Measurements from ENCODE around the gene TRIM5.

The TRIM5 gene

DNA sequence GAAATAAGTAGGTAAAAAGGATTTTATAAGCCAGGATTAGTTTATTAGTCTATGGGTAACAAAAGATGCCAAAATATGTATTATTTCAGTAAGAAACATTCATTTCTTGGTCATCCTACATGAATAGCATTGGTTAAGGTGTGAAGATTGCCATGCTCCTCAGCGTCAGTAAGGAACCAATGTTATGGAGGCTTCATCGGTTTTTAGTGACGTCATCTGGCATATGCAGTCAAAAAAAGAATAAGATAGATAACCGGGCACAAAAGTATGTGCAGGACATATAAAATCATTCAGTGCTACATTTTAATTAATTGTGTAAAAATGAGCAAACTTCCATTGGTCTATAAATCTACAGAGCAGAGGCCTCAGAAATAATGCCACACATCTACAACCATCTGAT, 29.4 kb downstream of the TRIM5 start:
- no peaks in the 10 kb centered on the region for H3K27me3 ChIP-seq (ENCODE audit: control insufficient read depth, insufficient read depth, low read length)
- H3K4me1 ChIP-seq (ENCODE audit: control insufficient read depth, insufficient read depth, low read length): no peaks in the 10 kb centered on the region
- no peak overlapping the region for H3K9ac ChIP-seq (ENCODE audit: low read depth, low read length)
- no peaks in the 10 kb centered on the region for H3K9me3 ChIP-seq (ENCODE audit: control insufficient read depth, insufficient read depth, low read length)
- no peaks in the 10 kb centered on the region for H3K36me3 ChIP-seq (ENCODE audit: control insufficient read depth, insufficient read depth, low read length)
- no peak overlapping the region for H3K4me3 ChIP-seq (ENCODE audit: low read depth, low read length)

DNA sequence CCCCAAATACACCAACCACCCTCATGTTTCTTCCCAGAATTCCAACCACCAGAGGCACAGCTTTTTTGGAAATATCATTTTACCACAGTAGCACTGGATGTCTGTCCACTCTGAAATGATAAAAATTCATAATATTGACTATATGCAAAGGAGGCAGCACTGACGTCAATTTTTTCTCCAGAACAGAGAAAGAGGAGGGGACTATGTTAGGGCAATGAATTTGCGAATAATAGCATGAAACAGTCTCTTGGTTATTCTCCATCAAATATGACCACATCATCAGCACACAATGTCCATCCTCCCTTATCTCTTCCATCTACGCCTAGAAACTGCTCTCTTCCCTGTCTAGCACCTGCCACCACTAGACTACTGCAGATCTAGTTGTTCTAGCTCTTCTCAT, 38.7 kb downstream of the TRIM5 start:
- H3K9me3 ChIP-seq (ENCODE audit: control insufficient read depth, insufficient read depth, low read length): no peaks in the 10 kb centered on the region
- H3K27me3 ChIP-seq (ENCODE audit: control insufficient read depth, insufficient read depth, low read length): no peaks in the 10 kb centered on the region
- H3K4me1 ChIP-seq (ENCODE audit: control insufficient read depth, insufficient read depth, low read length): no peaks in the 10 kb centered on the region
- no peak overlapping the region for H3K9ac ChIP-seq (ENCODE audit: low read depth, low read length)
- H3K36me3 ChIP-seq (ENCODE audit: control insufficient read depth, insufficient read depth, low read length): no peaks in the 10 kb centered on the region
- no peak overlapping the region for H3K4me3 ChIP-seq (ENCODE audit: low read depth, low read length)

DNA sequence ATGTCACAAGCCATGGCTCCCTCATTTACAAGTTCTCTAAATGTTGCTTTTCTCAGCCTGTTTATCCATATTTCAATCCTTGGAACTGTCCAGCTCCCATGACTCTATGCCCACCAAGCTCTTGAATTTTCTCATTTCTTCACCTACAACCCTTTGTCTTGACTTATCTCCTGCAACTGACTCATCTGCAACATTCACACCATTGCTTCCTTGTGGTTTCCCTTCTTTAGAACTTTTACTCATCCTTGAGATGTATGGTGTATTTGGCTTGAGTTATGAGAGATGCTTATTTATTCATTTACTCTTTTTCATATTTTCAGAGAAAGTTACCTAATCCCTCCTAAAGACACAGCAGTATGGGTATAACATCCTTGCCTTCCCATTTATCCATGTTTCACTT, 41.3 kb downstream of the TRIM5 start:
- Histone ChIP-seq H3K9me3 (ENCODE audit: control insufficient read depth, insufficient read depth, low read length) (no peaks in the 10 kb centered on the region), H3K36me3 (ENCODE audit: control insufficient read depth, insufficient read depth, low read length) (no peaks in the 10 kb centered on the region), H3K27me3 (ENCODE audit: control insufficient read depth, insufficient read depth, low read length) (no peaks in the 10 kb centered on the region), H3K9ac (ENCODE audit: low read depth, low read length) (no peak overlapping the region), H3K4me1 (ENCODE audit: control insufficient read depth, insufficient read depth, low read length) (no peaks in the 10 kb centered on the region), H3K4me3 (ENCODE audit: low read depth, low read length) (no peak overlapping the region)

DNA sequence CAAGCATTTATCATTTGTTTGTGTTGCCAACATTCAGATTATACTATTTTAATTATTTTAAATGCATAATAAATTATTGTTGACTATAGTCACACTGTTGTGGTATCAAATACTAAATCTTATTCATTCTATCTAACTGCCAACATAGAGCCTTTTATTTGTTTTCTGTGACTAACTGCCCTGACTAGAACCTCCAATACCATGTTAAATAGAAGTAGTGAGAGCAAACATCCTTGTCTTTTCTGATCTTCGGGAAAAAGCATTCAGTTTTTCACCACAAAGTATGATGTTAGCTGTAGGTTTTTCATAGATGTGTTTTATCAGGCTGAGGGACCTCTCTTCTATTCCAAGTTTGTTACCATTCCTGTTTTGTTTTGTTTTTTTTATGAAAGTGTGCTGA, 44.9 kb downstream of the TRIM5 start:
- Histone ChIP-seq H3K36me3 (ENCODE audit: control insufficient read depth, insufficient read depth, low read length) (no peaks in the 10 kb centered on the region), H3K4me3 (ENCODE audit: low read depth, low read length) (no peak overlapping the region), H3K9ac (ENCODE audit: low read depth, low read length) (no peak overlapping the region), H3K27me3 (ENCODE audit: control insufficient read depth, insufficient read depth, low read length) (no peaks in the 10 kb centered on the region), H3K9me3 (ENCODE audit: control insufficient read depth, insufficient read depth, low read length) (no peaks in the 10 kb centered on the region), H3K4me1 (ENCODE audit: control insufficient read depth, insufficient read depth, low read length) (no peaks in the 10 kb centered on the region)

DNA sequence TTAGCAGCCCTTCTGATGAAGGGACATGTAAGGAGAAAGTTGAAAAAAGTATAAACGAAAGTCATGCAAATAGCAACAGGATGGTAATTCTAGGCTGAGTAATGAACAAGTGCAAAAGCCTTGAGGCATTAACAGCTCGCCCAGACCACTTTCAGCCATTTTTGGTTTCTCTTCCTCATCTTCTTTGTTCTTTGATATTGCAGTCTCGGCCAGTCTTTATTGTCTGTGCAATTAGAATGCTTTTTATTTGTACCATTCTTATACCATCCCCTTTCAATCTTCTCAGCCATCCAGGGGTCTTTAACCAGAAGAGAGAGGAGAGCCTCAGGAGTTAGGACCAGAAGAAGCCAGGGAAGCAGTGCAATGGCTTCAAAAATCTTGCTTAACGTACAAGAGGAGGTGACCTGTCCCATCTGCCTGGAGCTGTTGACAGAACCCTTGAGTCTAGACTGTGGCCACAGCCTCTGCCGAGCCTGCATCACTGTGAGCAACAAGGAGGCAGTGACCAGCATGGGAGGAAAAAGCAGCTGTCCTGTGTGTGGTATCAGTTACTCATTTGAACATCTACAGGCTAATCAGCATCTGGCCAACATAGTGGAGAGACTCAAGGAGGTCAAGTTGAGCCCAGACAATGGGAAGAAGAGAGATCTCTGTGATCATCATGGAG, 52.8 kb downstream of the TRIM5 start:
- no peak overlapping the region for H3K4me3 ChIP-seq (ENCODE audit: low read depth, low read length)
- no peaks in the 10 kb centered on the region for H3K36me3 ChIP-seq (ENCODE audit: control insufficient read depth, insufficient read depth, low read length)
- no peaks in the 10 kb centered on the region for H3K9me3 ChIP-seq (ENCODE audit: control insufficient read depth, insufficient read depth, low read length)
- H3K4me1 ChIP-seq (ENCODE audit: control insufficient read depth, insufficient read depth, low read length): no peaks in the 10 kb centered on the region
- no peaks in the 10 kb centered on the region for H3K27me3 ChIP-seq (ENCODE audit: control insufficient read depth, insufficient read depth, low read length)
- H3K9ac ChIP-seq (ENCODE audit: low read depth, low read length): no peak overlapping the region

DNA sequence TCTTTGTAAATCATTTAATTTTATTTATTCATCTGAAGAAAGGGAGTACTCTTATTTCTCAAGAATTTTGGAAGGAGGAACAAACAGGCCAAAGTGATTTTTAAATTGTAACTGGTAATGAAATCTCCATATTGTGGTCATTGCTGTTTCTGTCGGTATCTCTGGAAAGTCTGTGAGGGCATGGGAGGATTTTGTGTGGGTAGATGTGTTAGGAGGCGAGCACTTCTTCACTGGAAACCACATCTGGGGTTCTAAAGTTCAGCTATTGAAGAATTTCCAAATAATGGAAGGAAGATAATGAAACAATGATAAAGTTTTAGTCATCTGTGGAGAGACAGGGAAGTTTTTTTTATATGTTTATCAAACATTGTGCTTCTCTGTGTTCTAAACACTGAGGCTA, 53.5 kb downstream of the TRIM5 start:
- Histone ChIP-seq H3K27me3 (ENCODE audit: control insufficient read depth, insufficient read depth, low read length) (no peaks in the 10 kb centered on the region), H3K9me3 (ENCODE audit: control insufficient read depth, insufficient read depth, low read length) (no peaks in the 10 kb centered on the region), H3K4me1 (ENCODE audit: control insufficient read depth, insufficient read depth, low read length) (no peaks in the 10 kb centered on the region), H3K9ac (ENCODE audit: low read depth, low read length) (no peak overlapping the region), H3K36me3 (ENCODE audit: control insufficient read depth, insufficient read depth, low read length) (no peaks in the 10 kb centered on the region), H3K4me3 (ENCODE audit: low read depth, low read length) (no peak overlapping the region)

DNA sequence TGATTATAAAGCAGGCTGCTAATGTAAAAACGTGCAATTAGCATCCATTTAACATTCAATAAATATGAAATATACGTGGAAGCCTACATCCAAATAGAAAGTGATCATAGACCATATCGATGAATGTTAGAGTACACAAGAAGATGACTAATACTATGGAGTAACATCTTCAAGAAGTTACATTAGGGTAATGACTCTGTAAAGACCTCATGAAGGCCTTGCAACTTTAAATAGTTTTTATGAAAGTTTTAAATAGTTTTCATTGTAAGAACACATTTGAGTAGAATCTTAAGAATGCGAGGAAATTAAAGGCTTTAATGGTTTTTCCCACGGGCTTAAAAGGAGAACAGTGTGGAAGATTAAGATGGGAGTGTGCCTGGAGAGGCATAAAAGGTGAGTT, 58.7 kb downstream of the TRIM5 start:
- H3K27me3 ChIP-seq (ENCODE audit: control insufficient read depth, insufficient read depth, low read length): no peaks in the 10 kb centered on the region
- H3K9ac ChIP-seq (ENCODE audit: low read depth, low read length): no peak overlapping the region
- no peaks in the 10 kb centered on the region for H3K36me3 ChIP-seq (ENCODE audit: control insufficient read depth, insufficient read depth, low read length)
- no peaks in the 10 kb centered on the region for H3K9me3 ChIP-seq (ENCODE audit: control insufficient read depth, insufficient read depth, low read length)
- no peak overlapping the region for H3K4me3 ChIP-seq (ENCODE audit: low read depth, low read length)
- peaks cover 8% of the 10 kb centered on the region for H3K4me1 ChIP-seq (ENCODE audit: control insufficient read depth, insufficient read depth, low read length)

DNA sequence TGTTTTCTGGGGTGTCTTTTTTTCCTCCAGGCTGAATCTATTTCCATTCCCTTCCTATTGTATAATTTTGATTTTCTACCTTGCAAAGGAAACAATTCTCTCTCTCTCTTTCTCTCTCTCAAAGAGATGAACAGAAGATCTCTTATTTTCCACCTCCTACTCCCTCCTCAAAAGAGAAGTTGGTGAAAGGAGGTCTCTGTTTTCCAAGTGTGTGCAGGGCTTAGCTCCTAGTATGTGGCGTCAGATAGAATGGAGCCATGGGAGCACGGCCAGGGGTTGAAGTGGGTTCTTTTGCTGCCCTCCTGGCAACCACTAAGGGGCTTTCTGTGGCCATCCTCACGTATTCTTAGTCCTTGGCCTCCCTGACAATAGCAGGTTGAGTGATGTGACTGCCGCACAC, 59.6 kb downstream of the TRIM5 start:
- Histone ChIP-seq H3K27me3 (ENCODE audit: control insufficient read depth, insufficient read depth, low read length) (no peaks in the 10 kb centered on the region), H3K36me3 (ENCODE audit: control insufficient read depth, insufficient read depth, low read length) (no peaks in the 10 kb centered on the region), H3K4me3 (ENCODE audit: low read depth, low read length) (peak overlapping the region; percentile 14), H3K9ac (ENCODE audit: low read depth, low read length) (no peak overlapping the region), H3K4me1 (ENCODE audit: control insufficient read depth, insufficient read depth, low read length) (peaks cover 10% of the 10 kb centered on the region), H3K9me3 (ENCODE audit: control insufficient read depth, insufficient read depth, low read length) (no peaks in the 10 kb centered on the region)

DNA sequence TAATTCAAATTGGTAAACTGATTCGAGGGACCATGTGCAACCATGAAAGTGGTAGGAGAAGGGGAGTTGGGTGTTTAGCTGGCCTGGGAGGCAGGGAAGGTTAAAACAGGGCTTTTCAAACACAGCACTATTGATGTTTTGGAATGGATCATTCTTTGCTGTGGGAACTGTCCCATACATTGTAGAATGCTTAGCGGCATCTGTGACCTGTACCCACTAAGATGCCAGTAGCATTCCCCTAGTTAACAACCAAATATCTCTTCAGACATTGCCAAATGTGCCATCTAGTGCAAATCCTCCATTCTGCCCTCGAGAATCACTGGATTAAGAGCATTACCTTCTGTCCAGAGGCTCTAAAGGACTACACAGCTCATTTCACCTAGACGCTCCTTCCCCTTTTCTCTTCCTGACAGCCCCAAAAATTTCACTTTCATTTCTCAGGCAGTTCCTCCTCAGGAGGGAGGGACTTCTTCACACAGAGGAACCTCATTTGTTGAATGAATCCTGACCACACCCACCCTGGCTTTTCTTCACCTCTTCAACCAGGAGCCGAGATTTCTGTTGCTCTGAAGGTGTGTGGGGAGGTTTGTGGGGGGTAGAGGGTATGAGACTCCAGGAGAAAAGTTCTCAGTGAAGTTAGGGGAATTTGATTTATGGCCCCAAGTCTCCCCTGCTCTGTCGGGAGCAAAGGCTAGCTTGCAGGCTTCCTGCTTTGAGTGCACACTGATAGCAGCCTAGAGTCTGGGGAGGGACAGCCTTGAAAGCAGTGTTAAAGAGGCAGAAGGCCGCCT, 60.2 kb downstream of the TRIM5 start, which contains the start of gene TRIM34:
Gene TRIM34, plus strand, starts transcription at position 513 of the 791 bp plus-strand sequence. CDS start 7,331 bp downstream, outside the sequence.
- no peaks in the 10 kb centered on the region for H3K27me3 ChIP-seq (ENCODE audit: control insufficient read depth, insufficient read depth, low read length)
- H3K9me3 ChIP-seq (ENCODE audit: control insufficient read depth, insufficient read depth, low read length): no peaks in the 10 kb centered on the region
- H3K36me3 ChIP-seq (ENCODE audit: control insufficient read depth, insufficient read depth, low read length): no peaks in the 10 kb centered on the region
- H3K9ac ChIP-seq (ENCODE audit: low read depth, low read length): peak within 1 kb of the TSS; percentile 2
- peaks cover 10% of the 10 kb centered on the region for H3K4me1 ChIP-seq (ENCODE audit: control insufficient read depth, insufficient read depth, low read length)
- peak within 1 kb of the TSS; percentile 14 for H3K4me3 ChIP-seq (ENCODE audit: low read depth, low read length)

DNA sequence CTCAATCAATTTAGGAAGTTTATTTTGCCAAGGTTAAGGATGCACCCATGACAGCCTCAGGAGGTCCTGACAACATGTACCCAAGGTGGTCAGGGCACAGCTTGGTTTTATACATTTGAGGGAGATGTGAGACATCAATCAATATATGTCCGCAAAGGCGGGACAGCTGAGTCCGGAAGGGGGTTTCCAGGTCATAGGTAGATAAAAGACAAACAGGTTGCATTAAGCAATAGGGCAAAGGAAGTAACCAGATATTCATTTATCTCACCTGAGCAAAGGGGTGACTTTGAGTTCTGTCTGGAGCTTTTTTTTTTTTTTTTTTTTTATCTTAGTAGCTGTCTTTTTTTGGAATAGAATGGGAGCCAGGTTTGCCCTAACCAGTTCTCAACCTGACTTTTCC, 62.1 kb downstream of the TRIM5 start:
- H3K36me3 ChIP-seq (ENCODE audit: control insufficient read depth, insufficient read depth, low read length): no peaks in the 10 kb centered on the region
- H3K9ac ChIP-seq (ENCODE audit: low read depth, low read length): no peak overlapping the region
- no peaks in the 10 kb centered on the region for H3K27me3 ChIP-seq (ENCODE audit: control insufficient read depth, insufficient read depth, low read length)
- peaks cover 13% of the 10 kb centered on the region for H3K4me1 ChIP-seq (ENCODE audit: control insufficient read depth, insufficient read depth, low read length)
- no peak overlapping the region for H3K4me3 ChIP-seq (ENCODE audit: low read depth, low read length)
- no peaks in the 10 kb centered on the region for H3K9me3 ChIP-seq (ENCODE audit: control insufficient read depth, insufficient read depth, low read length)

DNA sequence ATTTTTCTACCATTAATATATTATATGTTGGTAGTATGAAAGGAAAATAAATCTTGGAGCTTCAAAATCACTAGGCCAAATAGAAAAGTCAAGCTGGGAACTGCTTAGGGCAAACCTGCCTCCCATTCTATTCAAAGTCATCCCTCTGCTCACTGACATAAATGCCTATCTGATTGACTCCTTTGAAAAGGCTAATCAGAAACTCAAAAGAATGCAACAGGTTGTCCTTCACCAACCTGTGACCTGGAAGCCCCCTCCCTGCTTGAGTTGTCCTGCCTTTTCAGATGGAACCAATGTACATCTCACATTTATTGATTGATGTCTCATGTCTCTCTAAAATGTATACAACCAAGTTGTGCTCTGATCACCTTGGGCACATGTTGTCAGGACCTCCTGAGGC, 63.3 kb downstream of the TRIM5 start:
- Histone ChIP-seq H3K4me3 (ENCODE audit: low read depth, low read length) (no peak overlapping the region), H3K36me3 (ENCODE audit: control insufficient read depth, insufficient read depth, low read length) (no peaks in the 10 kb centered on the region), H3K9me3 (ENCODE audit: control insufficient read depth, insufficient read depth, low read length) (no peaks in the 10 kb centered on the region), H3K9ac (ENCODE audit: low read depth, low read length) (no peak overlapping the region), H3K27me3 (ENCODE audit: control insufficient read depth, insufficient read depth, low read length) (no peaks in the 10 kb centered on the region), H3K4me1 (ENCODE audit: control insufficient read depth, insufficient read depth, low read length) (peaks cover 13% of the 10 kb centered on the region)

Measured in iPS-15b (cell line).